SK-N-SH (cell line): ENCODE data around the gene AK2.

Source experiments
- TF ChIP-seq, protein P1 (sequence below): fragments of 200-600 bp; sonication (generic); IDR thresholded peaks from 2 replicates; pipeline ENCODE4 v1.6.1; 2017; ENCODE audit warnings: antibody characterized with exemption, mild to moderate bottlenecking, moderate library complexity
- TF ChIP-seq, protein P2 (sequence below): IDR thresholded peaks from 2 replicates; pipeline ENCODE4 v1.6.1; 2012; ENCODE audit warnings: mild to moderate bottlenecking, low read depth, low read length, moderate library complexity

DNA sequence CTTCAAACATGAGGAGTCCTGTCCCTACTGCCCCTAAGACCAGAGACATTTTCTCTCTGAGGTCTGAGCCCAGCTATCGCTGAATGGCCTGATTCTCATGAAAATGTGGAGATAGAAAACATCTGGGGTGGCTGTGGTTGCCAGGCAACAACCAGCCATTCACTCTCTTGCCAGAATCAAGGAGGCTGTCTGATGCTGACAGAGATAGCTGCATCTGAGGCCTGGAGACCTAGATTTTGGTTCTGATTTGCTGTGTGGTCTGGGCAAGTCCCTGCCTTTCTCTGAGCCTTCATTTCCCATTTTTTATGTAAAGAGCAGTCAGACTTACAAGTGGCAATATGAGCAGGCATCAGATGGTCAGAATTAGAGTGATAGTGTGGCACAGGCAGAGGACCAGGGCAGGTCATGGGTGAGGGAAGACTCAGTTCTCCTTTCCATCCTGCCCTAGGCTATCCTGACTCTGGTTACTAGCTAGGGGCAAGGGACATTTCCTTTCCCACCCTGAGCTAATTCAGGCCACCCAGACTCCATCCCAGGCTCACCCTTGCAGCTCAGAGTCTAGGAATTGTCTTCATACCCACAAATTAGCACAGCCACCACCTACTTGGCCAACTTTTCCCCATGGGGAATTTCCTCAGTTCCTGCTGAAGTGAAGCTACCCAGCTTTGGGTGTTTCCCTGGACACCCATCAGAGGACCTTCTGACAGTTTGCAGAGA lies 52.1 kb downstream of the AK2 start:
- TF ChIP-seq, protein P1, sequence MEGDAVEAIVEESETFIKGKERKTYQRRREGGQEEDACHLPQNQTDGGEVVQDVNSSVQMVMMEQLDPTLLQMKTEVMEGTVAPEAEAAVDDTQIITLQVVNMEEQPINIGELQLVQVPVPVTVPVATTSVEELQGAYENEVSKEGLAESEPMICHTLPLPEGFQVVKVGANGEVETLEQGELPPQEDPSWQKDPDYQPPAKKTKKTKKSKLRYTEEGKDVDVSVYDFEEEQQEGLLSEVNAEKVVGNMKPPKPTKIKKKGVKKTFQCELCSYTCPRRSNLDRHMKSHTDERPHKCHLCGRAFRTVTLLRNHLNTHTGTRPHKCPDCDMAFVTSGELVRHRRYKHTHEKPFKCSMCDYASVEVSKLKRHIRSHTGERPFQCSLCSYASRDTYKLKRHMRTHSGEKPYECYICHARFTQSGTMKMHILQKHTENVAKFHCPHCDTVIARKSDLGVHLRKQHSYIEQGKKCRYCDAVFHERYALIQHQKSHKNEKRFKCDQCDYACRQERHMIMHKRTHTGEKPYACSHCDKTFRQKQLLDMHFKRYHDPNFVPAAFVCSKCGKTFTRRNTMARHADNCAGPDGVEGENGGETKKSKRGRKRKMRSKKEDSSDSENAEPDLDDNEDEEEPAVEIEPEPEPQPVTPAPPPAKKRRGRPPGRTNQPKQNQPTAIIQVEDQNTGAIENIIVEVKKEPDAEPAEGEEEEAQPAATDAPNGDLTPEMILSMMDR, result no peak
- TF ChIP-seq, protein P2, sequence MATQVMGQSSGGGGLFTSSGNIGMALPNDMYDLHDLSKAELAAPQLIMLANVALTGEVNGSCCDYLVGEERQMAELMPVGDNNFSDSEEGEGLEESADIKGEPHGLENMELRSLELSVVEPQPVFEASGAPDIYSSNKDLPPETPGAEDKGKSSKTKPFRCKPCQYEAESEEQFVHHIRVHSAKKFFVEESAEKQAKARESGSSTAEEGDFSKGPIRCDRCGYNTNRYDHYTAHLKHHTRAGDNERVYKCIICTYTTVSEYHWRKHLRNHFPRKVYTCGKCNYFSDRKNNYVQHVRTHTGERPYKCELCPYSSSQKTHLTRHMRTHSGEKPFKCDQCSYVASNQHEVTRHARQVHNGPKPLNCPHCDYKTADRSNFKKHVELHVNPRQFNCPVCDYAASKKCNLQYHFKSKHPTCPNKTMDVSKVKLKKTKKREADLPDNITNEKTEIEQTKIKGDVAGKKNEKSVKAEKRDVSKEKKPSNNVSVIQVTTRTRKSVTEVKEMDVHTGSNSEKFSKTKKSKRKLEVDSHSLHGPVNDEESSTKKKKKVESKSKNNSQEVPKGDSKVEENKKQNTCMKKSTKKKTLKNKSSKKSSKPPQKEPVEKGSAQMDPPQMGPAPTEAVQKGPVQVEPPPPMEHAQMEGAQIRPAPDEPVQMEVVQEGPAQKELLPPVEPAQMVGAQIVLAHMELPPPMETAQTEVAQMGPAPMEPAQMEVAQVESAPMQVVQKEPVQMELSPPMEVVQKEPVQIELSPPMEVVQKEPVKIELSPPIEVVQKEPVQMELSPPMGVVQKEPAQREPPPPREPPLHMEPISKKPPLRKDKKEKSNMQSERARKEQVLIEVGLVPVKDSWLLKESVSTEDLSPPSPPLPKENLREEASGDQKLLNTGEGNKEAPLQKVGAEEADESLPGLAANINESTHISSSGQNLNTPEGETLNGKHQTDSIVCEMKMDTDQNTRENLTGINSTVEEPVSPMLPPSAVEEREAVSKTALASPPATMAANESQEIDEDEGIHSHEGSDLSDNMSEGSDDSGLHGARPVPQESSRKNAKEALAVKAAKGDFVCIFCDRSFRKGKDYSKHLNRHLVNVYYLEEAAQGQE, result no peak
